Ovary (tissue), 3 donors: ENCODE data around the gene MOB3A.

Experiments
- POLR2A ChIP-seq: fragments of 450-650 bp; IDR thresholded peaks from one replicate; pipeline ENCODE4 v1.6.1; 2017; ENCODE audit warnings: antibody characterized with exemption, mild to moderate bottlenecking, moderate library complexity
- TF ChIP-seq, protein P1 (sequence below), 3 donors: fragments of 450-650 bp in 2 of 3; fragments of 200-600 bp in 1 of 3; IDR thresholded peaks; one replicate each; pipeline versions ENCODE4 v1.5.1 to v1.8.0; 2016 to 2022; ENCODE audit warnings: antibody characterized with exemption in 3 of 3, mild to moderate bottlenecking in 1 of 3
- donor health status: DM: no; HTN: no; CAD: no.

DNA sequence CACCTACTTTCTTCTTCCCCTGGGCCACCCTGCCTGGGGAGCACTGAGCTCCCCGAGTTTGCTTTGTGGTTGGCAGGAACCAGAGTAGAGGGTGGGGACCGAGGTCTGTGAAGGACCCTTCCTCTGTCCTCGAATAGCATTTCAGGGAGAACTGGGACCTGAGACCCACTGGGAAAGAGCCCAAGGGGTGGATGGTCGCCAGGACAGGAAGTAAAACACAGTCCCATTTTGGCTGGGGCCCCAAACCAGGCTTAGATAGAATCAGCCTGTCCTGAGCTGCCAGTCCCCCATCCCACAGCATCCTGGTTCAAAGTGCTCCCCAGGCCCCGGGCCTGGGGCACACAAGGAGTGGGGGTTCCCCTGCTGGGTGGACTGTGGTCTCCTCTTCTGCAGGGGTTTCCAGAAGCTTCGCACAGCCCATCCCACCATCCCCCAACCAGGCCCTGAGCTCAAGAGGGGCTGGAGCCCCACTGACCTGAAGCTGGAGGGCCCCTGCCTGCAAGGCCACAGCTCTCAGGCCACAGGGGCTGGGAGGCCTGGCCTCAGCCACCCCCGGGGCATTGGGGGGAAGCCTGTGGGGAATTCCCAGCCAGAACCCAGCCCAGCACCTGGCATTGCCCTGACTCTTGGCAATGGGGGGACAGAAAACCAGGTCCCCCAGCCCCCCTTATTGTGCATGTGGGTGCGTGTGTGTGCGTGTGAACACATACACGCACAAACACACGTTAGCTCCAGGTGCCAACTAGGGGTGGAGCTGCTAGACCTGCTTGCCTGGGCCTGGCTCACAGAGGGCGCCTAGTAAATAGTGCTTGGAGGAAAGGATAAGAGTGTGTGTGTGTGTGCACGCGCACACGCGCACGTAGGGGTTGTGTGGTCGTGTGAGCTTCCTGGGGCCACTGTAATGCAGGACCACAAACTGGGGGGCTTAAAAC is 44.1 kb downstream of the MOB3A start:
- TF ChIP-seq, protein P1, sequence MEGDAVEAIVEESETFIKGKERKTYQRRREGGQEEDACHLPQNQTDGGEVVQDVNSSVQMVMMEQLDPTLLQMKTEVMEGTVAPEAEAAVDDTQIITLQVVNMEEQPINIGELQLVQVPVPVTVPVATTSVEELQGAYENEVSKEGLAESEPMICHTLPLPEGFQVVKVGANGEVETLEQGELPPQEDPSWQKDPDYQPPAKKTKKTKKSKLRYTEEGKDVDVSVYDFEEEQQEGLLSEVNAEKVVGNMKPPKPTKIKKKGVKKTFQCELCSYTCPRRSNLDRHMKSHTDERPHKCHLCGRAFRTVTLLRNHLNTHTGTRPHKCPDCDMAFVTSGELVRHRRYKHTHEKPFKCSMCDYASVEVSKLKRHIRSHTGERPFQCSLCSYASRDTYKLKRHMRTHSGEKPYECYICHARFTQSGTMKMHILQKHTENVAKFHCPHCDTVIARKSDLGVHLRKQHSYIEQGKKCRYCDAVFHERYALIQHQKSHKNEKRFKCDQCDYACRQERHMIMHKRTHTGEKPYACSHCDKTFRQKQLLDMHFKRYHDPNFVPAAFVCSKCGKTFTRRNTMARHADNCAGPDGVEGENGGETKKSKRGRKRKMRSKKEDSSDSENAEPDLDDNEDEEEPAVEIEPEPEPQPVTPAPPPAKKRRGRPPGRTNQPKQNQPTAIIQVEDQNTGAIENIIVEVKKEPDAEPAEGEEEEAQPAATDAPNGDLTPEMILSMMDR (IDR thresholded peaks at IDR 0.05), result no peak
- no peak for TF ChIP-seq POLR2A
